Measurements from ENCODE around the gene PLEKHN1.

The PLEKHN1 gene

DNA sequence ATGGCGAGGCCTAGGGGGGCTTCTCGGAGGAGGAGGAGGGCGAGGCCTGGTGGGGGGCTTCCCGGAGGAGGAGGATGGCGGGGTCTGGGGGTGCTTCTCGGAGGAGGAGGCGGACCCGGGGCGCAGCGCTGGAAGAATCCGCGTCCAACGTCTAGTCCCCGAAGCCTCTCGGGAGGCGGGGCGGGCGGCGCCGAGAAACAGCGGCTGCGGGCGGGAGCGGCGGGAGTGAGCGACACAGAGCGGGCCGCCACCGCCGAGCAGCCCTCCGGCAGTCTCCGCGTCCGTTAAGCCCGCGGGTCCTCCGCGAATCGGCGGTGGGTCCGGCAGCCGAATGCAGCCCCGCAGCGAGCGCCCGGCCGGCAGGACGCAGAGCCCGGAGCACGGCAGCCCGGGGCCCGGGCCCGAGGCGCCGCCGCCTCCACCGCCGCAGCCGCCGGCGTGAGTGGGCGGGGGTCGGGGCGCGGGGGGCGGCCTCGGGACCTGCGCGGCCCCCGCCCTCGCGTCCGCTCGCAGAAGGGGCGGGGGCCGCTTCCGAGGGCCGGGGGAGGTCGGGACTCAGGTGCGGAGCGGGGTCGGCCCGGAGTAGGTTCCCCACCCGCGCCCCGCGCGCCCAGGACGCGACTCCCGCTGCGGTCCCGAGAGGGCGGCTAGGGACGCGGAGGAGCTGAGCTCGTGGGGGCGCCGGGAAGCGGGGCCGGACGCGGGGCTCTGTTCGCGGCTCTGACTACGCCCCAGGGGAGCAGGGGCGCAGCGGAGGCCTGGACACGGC, 5.7 kb upstream of the PLEKHN1 start, which contains the start of gene KLHL17:
TSS of gene KLHL17 (plus strand) at position 222 of the 769 bp plus-strand sequence. CDS start at position 332, 110 bp downstream.
- DNase-seq (ENCODE audit: low read depth): peak; percentile 64

DNA sequence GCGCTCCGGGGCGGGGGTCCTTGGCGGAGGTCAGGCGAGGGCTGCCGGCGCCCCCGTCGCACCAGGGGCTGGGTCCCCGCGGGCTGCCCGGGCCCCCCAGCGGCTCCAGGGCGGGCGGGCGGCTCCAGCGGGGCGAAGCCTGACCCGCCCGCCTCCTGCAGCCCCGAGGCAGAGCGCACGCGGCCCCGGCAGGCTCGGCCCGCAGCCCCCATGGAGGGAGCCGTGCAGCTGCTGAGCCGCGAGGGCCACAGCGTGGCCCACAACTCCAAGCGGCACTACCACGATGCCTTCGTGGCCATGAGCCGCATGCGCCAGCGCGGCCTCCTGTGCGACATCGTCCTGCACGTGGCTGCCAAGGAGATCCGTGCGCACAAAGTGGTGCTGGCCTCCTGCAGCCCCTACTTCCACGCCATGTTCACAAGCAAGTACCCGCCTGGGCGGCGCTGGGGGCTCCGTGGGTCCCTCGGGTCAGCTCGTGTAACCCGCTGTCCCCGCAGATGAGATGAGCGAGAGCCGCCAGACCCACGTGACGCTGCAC, 5.1 kb upstream of the PLEKHN1 start:
- DNase-seq (ENCODE audit: low read depth): no peak

DNA sequence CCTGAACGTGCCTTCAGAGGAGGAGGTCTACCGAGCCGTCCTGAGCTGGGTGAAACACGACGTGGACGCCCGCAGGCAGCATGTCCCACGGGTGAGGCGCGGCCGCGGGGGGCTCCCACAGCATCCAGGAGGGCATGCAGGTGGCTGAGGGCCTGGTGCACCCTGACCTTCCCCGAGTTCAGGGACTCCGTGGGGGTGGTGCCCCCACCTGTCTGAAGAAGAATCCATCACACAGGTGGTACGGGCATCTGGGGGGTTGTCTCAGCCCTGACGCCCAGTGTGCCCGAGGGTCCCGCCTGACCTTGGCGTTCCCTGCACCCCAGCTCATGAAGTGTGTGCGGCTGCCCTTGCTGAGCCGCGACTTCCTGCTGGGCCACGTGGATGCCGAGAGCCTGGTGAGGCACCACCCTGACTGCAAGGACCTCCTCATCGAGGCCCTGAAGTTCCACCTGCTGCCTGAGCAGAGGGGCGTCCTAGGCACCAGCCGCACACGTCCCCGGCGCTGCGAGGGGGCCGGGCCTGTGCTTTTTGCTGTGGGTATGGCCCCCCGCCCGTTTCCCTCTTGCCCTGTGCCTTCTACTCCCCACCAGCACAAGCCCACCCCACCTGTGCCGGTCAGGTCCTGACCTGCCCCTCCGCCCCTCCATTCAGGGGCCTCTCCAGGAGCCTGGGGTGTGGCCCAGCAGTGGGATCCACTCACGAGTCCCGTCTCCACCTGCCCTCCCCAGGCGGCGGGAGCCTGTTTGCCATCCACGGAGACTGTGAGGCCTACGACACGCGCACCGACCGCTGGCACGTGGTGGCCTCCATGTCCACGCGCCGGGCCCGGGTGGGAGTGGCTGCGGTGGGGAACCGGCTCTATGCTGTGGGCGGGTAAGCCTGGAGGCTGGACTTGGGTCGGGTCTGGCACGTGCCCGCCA, 3.6 kb upstream of the PLEKHN1 start:
- no peak for DNase-seq (ENCODE audit: low read depth)

DNA sequence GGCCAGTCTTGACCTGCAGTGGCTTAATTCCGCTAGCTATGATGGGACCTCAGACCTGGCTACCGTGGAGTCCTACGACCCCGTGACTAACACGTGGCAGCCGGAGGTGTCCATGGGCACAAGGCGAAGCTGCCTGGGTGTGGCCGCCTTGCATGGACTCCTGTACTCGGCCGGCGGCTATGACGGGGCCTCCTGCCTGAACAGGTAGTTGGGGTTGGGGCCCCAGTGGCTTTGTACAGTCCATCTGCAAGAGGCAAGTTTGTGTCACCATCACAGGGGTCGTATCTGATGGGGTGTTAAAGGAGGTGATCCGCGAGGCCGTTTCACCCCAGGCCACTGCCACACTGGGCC, 3.0 kb upstream of the PLEKHN1 start:
- DNase-seq (ENCODE audit: low read depth): no peak

DNA sequence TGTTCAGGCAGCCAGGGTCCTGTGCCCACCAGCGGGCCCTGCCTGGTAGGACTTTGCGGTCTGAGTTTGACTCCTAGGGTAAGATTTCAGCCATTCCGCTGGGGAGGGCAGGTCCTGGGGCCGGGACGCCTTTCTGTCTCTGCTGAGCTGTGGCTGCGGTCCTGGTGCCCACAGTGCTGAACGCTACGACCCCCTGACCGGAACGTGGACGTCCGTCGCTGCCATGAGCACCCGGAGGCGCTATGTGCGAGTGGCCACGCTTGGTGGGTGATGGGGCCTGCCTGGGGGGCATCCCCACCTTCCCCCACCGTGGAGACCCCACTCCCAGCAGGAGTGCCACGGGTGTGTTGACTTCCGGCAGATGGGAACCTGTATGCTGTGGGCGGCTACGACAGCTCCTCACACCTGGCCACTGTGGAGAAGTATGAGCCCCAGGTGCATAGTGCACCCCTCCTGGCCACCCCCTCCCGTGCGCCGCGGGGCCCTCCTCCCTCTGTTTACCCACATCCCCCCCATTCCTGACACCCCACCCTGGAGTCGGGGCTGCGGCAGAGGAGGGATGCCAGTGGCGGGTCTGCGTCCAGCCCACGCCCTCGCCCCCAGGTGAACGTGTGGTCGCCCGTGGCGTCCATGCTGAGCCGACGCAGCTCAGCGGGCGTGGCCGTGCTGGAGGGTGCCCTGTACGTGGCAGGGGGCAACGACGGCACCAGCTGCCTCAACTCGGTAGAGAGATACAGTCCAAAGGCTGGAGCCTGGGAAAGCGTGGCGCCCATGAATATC, 2.3 kb upstream of the PLEKHN1 start:
- no peak for DNase-seq (ENCODE audit: low read depth)

DNA sequence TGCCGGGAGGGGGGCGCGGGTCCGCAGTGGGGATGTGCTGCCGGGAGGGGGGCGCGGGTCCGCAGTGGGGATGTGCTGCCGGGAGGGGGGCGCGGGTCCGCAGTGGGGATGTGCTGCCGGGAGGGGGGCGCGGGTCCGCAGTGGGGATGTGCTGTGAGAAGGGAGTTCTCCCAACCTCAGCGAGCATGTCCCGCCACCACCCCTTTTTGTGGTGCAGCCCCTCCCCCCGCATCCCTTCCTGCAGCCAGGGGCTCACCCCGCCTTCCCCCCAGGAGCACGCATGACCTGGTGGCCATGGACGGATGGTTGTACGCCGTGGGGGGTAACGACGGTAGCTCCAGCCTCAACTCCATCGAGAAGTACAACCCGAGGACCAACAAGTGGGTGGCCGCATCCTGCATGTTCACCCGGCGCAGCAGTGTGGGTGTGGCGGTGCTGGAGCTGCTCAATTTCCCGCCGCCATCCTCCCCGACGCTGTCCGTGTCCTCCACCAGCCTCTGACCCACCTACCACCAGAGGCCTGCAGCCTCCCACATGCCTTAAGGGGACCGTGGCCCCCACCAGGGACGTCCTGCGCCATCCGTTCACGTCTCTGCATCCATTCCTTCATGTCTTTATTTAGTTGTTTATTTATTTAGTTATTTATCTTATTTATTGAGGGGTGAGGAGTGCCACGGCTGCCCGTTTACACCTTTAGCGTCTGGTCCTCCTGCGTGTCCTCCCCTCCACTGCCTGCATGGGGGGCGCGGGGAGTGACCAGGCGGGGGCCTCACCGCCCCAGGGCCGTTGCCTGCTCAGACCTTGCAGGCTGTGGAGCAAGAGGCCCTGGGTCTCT, 1.4 kb upstream of the PLEKHN1 start:
- DNase-seq (ENCODE audit: low read depth): no peak

DNA sequence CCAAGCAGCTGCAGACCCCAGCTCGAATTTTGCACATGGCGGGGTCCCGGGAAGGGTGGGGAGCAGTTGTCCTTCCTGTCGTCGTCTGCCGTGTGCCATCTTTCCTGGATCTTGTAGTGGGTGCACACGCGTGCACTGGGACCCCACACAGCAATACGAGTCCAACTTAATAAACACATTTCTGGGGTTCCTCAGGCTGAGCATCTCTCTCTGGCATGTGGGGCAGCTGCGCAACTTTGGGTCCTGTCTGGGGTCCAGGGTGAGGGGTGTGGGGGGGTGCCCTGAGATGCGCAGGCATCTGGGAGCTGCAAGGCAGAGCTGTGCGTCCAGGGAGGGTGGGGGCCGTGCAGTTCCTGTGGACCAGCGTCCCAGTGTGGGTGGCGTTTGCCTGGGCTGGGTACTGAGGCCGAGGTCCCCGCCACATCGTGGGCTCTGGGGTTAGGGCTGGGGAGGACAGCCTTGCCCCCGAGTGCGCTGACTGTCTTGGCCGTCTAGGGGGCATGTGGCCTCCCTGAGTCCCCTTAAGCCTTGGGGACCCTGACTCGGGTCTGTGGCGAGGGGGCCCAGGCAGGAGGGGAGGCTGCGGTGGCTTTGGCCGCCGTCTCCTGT, 652 bp upstream of the PLEKHN1 start:
- DNase-seq (ENCODE audit: low read depth): no peak

DNA sequence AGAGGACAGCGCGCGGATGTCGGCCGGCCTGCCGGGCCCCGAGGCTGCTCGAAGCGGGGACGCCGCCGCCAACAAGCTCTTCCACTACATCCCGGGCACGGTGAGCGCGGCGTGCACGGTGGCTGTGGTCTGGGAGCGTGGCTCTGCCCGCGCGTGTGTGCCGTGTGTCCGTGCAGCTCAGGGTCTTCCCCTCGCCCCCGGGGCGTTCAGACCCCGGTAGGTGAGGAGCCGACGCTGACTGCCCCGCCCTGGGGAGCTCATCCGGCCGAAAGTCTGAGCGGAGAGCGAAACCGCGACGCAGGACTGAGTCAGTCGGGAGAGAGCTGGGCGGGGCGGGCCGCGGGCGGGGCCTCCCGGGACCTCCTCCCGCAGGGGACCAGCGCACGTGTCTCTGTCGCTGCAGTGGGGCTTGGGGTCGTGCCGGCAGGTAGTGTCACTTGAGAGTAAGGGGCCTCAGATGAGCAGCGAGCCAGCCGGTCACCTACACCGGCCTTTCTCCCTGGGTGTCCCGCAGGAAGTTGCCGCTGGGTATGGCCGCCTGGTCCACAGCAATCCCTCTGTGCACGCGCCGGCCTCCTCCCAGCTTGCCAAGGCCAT, 520 bp downstream of the PLEKHN1 start:
- peak; percentile 75 for DNase-seq (ENCODE audit: low read depth)

DNA sequence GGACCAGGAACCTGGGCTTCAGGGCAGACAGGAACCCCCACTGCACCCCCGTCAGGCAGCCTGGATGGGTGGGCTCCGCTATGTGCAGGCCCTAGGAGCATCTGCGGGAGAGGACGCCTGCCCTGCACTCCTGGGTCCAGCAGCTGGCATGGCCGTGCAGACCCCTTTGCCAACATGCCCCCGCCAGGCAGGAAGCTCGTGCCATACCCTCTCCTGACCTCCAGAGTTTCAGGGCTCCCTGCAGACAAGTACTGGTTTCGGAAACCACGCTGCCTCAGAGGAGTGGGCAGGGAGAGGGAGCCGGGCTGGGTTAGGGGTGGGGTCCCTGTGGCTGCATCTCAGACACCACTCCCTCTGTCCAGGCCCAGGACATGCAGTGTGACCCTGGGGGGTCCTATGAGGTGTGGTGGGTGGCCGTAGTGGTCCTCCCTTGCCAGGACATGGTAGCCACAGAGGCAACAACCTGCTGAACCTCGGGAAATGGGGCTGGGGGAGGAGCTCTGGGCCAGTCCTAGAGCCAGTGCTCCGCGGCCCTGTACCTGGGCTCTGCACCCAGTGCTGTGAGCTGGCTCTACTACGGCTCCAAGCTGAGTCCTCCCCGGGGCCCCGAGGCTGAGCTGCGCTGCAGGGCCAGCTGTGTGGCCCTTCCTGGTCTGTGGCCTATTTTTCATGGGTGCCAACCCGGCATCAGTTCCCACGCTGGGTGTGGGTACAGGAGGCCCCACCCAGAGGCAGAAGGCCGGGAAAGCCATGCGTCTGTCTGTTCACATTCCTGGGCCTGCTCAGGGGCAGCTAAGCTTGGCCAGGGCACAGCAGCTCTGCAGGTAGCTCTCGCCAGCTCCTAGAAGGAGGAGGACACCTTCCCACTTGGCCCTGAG, 1.4 kb downstream of the PLEKHN1 start:
- no peak for DNase-seq (ENCODE audit: low read depth)

DNA sequence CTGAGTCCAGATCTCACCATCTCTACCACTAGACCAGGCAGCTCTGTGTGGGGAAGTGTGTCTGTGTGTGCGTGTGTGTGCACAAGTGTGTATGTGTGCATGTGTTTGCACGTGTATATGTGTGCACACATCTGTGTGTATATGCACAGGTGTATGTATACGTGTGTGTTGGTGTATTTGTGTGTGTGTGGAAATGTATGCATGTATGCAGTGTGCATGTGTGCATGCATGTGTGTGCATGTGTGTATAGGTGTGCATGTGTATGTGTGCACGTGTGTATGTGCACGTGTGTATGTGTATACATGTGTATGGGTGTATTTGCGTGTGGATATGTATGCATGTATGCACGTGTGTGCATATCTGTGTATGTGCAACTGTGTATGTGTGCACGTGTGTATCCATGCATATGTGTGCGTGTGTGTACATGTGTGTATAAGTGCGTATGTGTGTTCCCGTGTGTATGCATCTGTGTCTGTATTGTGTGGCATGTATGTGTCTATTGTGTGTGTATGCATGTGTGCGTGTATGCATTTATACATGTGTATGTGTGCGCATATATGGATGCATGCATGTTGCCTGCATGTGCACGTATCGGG, 3.1 kb downstream of the PLEKHN1 start:
- DNase-seq (ENCODE audit: low read depth): no peak

DNA sequence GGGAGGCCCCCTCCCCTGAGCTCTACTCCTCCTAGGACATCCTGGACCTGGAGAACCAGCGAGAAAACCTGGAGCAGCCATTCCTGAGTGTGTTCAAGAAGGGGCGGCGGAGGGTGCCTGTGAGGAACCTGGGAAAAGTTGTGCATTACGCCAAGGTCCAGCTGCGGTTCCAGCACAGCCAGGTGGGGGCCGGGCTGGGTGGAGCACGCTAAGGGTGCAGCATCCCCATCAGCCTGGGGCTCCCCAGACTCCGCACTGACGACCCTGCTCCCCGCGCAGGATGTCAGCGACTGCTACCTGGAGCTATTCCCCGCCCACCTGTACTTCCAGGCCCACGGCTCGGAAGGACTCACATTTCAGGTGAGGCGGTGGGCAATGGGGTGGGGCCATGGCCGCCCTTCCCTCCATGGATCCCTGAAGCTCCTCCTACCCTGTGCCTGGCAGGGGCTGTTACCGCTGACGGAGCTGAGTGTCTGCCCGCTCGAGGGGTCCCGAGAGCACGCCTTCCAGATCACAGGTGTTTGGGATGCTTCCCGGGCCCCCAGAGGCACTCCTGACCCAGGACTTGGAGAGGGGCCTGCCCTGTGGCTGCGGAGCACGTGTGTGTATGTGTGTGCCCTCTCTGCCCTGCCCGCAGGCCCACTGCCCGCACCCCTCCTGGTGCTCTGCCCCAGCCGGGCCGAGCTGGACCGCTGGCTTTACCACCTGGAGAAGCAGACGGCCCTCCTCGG, 4.1 kb downstream of the PLEKHN1 start:
- no peak for DNase-seq (ENCODE audit: low read depth)

DNA sequence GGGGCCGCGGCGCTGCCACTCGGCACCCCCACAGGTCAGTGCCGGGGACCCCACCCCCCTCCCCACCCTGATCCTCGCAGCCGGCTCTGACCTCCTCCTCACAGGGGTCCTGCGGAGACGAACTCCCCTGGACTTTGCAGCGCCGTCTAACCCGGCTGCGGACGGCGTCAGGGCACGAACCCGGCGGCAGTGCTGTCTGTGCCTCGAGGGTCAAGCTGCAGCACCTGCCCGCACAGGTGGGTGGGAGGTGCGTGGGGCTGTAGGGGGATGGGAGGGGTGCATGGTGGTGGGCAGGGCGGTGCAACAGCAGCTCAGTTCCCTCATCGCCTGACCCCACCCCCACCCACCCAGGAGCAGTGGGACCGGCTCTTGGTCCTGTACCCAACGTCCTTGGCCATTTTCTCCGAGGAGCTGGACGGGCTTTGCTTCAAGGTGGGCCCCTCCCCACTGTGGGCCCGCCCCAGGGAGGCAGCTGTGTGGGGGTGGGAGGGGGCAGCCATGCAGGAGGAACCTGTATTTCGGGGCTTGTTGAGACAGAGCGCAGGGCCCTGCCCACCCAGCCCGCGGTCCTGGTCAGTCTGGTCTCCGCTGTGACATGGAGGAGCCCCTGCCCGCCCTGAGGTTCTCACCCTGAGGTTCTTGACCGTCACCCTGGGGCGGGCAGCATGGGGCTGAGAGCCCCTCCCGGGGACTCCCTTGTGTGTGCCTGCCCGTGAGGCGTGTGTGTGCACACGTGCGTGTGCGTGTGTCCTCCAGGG, 4.9 kb downstream of the PLEKHN1 start:
- no peak for DNase-seq (ENCODE audit: low read depth)

DNA sequence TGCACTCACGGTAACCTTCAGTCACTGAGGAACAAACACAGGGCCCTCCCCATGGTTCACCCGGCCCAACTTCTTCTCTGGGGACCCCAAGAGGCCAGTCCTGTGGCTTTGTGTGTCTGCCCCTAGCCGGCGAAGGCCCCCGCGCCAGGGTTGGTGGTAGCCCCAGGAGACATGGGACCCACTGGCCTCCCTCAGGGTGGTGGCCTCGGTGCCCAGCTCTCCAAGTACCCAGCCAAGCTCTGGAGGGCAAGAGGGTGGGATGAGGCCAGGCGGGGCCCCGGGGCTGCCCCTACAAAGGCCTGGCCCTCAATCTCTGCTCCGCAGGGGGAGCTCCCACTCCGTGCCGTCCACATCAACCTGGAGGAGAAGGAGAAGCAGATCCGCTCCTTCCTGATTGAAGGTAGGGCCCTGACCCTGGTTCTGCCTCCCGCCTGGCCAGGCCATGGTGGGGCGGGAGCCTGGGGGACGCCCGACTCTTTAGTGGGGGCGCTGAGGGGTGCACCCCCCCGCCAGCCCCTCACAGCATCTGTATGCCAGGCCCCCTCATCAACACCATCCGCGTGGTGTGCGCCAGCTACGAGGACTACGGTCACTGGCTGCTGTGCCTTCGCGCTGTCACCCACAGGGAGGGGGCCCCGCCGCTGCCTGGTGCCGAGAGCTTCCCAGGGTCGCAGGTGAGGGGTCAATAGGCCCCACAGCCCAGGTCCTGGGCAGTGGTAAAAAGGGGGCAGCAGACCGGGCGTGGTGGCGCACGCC, 5.6 kb downstream of the PLEKHN1 start:
- DNase-seq (ENCODE audit: low read depth): no peak

DNA sequence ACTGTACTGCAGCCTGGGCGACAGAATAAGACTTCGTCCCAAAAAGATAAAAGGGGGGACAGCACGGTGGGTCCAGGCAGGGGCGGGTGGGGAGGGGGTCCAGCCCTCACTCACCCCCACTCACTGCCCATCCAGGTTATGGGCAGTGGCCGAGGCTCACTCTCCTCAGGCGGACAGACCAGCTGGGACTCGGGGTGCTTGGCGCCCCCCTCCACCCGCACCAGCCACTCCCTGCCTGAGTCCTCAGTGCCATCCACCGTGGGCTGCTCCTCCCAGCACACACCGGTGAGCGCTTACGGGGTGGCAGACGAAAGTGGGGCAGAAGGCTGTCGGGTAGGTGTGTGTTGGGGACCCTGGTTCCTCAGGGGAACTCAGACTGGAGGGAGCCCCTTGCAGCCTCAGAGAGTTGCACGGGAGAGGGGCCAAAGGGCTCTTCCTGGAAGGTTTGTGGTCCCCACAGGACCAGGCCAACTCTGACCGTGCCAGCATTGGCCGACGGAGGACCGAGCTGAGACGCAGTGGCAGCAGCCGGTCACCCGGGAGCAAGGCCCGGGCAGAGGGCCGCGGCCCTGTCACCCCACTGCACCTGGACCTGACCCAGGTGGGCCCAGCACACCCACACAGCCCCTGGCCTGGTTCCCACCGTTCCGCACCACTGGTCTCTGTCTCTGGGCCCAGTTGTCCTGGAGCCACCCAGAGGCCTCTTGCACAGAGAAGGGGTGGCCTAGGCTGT, 6.6 kb downstream of the PLEKHN1 start:
- no peak for DNase-seq (ENCODE audit: low read depth)

DNA sequence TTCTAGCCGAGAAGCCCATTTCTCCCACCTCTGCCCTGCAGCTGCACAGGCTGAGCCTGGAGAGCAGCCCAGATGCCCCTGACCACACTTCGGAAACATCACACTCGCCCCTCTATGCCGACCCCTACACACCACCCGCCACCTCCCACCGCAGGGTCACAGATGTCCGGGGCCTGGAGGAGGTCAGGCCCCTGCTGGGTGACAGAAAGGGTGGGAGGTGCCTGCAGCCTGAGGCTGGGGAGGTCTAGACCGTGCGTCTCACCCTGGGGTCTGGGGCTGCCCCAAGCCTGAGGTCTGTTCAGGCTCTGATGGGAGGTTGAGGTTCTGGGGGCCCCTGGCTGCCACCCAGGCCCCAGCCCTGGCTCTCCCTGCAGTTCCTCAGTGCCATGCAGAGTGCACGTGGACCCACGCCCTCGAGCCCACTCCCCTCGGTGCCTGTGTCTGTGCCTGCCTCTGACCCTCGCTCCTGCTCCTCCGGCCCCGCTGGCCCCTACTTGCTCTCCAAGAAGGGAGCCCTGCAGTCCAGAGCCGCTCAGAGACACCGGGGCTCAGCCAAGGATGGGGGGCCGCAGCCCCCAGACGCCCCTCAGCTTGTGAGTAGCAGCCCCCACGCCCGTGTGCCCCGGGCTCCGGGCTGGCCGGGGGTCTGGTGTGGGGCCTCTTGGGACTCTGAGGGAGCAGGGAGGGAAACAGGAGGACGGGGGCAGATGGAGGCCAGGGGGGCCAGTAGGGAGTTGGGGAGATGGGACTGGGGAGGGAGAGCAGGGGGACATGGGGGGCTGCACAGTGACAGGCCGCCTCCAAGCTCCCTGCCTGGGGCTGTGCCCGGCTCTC, 7.4 kb downstream of the PLEKHN1 start:
- DNase-seq (ENCODE audit: low read depth): no peak
